Measurements from ENCODE around the gene STARD9. TPM values are rescaled to one million over a fixed set of nuclear protein-coding genes. Genes with fewer than 3 reads are reported as not detected.

The STARD9 gene
- total and polyA plus RNA-seq, 9 of the 15 experiments (the other 6 are each of a cell fraction or from before 2014, with no cell fraction given), result 0.45 to 6.0 (median 3.6) TPM

DNA sequence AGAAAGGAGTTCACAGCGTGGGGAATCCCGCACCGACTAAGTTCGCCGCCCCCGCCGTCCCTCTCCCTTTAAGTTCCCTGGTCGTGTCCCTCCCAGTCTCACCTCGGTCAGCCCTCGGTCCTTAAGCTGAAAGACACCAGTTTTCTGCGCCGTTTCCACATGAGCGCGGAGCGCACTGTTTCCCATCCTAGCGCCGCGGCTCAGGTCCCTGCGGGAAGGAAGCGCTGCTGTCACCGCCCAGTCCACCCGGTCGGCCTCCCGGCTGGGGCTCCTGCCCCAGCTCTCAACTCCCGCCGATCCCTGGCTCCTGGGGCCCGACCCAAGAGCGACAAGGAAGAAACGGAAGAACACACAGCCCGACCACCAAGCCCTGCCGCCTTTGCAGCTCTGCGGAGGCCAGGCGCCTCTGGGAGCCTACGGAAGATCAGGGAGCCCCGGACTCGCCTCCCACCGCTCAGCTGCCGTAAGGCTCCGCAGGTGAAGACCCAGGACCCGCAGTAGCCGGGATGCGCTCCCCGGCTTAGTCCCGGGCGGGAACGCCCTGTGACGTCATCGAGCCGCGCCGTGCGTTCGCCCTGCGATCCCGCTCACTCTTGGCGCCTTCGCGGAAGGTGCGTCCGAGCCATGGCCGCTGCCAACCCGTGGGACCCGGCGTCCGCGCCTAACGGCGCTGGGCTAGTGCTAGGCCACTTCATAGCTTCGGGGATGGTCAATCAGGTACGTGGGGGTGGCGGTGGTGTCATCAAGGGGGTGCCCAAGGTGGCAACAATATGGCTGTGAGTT, 27.0 kb upstream of the STARD9 start, which contains the start of the genes HAUS2 and LRRC57 (continued):
- no peak for TF ChIP-seq CHD1 (IDR thresholded peaks at IDR 0.05; ENCODE audit: low read length)
- no peak for TF ChIP-seq ASH1L (IDR thresholded peaks at IDR 0.05; ENCODE audit: borderline replicate concordance, low read depth, partially characterized antibody)
- TF ChIP-seq HNRNPUL1 (IDR thresholded peaks at IDR 0.05; ENCODE audit: low read length), result no peak
- TF ChIP-seq HIVEP1 (CRISPR knock-in tag; IDR thresholded peaks at IDR 0.05), result no peak
- TF ChIP-seq, protein P1, sequence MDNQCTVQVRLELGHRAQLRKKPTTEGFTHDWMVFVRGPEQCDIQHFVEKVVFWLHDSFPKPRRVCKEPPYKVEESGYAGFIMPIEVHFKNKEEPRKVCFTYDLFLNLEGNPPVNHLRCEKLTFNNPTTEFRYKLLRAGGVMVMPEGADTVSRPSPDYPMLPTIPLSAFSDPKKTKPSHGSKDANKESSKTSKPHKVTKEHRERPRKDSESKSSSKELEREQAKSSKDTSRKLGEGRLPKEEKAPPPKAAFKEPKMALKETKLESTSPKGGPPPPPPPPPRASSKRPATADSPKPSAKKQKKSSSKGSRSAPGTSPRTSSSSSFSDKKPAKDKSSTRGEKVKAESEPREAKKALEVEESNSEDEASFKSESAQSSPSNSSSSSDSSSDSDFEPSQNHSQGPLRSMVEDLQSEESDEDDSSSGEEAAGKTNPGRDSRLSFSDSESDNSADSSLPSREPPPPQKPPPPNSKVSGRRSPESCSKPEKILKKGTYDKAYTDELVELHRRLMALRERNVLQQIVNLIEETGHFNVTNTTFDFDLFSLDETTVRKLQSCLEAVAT (IDR thresholded peaks at IDR 0.05), result no peak
- peak; percentile 99 for TF ChIP-seq ATF7 (IDR thresholded peaks at IDR 0.05)
- peak; percentile 98 for TF ChIP-seq NBN (IDR thresholded peaks at IDR 0.05; ENCODE audit: low read depth)
- TF ChIP-seq, protein P2, sequence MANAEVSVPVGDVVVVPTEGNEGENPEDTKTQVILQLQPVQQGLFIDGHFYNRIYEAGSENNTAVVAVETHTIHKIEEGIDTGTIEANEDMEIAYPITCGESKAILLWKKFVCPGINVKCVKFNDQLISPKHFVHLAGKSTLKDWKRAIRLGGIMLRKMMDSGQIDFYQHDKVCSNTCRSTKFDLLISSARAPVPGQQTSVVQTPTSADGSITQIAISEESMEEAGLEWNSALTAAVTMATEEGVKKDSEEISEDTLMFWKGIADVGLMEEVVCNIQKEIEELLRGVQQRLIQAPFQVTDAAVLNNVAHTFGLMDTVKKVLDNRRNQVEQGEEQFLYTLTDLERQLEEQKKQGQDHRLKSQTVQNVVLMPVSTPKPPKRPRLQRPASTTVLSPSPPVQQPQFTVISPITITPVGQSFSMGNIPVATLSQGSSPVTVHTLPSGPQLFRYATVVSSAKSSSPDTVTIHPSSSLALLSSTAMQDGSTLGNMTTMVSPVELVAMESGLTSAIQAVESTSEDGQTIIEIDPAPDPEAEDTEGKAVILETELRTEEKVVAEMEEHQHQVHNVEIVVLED (CRISPR knock-in tag; IDR thresholded peaks at IDR 0.05), result peak; percentile 76
- TF ChIP-seq WHSC1 (IDR thresholded peaks at IDR 0.05; ENCODE audit: low read length), result no peak
- no peak for TF ChIP-seq SMAD3 (CRISPR knock-in tag; conservative IDR thresholded peaks at IDR 0.05)
- TF ChIP-seq MBD2 (IDR thresholded peaks at IDR 0.05; ENCODE audit: borderline replicate concordance, low read depth), result peak; percentile 34; the same call in 1 of the 2 replicates
- no peak for TF ChIP-seq NR2C2 (CRISPR knock-in tag; IDR thresholded peaks at IDR 0.05)
- TF ChIP-seq NR2C2 (tag; IDR thresholded peaks at IDR 0.05), result peak; percentile 49; the same call in 1 of the 2 replicates
- TF ChIP-seq, protein P3, sequence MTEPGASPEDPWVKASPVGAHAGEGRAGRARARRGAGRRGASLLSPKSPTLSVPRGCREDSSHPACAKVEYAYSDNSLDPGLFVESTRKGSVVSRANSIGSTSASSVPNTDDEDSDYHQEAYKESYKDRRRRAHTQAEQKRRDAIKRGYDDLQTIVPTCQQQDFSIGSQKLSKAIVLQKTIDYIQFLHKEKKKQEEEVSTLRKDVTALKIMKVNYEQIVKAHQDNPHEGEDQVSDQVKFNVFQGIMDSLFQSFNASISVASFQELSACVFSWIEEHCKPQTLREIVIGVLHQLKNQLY (CRISPR knock-in tag; conservative IDR thresholded peaks at IDR 0.05), result no peak
- peak; percentile 4 for TF ChIP-seq BRD9 (IDR thresholded peaks at IDR 0.05; ENCODE audit: low read depth, partially characterized antibody)
- no peak for TF ChIP-seq RAD21 (CRISPR knock-in tag; conservative IDR thresholded peaks at IDR 0.05 in 1 of 2, IDR thresholded peaks at IDR 0.05 in 1 of 2)
- TF ChIP-seq FOXJ3 (CRISPR knock-in tag; IDR thresholded peaks at IDR 0.05), result no peak
- peak; percentile 27; the same call in 1 of the 2 replicates for TF ChIP-seq DMBX1 (CRISPR knock-in tag; IDR thresholded peaks at IDR 0.05; ENCODE audit: borderline replicate concordance)
- no peak for TF ChIP-seq HDGF (IDR thresholded peaks at IDR 0.05)
- peak; percentile 94 for TF ChIP-seq ATF1 (CRISPR knock-in tag; IDR thresholded peaks at IDR 0.05)
- peak; percentile 99 for TF ChIP-seq ATF1 (tag; IDR thresholded peaks at IDR 0.05)
- no peak for TF ChIP-seq ZNF347 (CRISPR knock-in tag; IDR thresholded peaks at IDR 0.05; ENCODE audit: low read depth)
- no peak for TF ChIP-seq SREBF1 (IDR thresholded peaks at IDR 0.05; ENCODE audit: borderline replicate concordance, low read depth, low read length)
- no peak for TF ChIP-seq ZNF146 (CRISPR knock-in tag; IDR thresholded peaks at IDR 0.05; ENCODE audit: unreplicated experiment)
- TF ChIP-seq NFE2 (IDR thresholded peaks at IDR 0.05; ENCODE audit: low read depth), result no peak
- TF ChIP-seq RBM17 (IDR thresholded peaks at IDR 0.05; ENCODE audit: borderline replicate concordance, low read depth, low read length), result no peak
- no peak for TF ChIP-seq ZNF695 (CRISPR knock-in tag; IDR thresholded peaks at IDR 0.05)
- no peak for TF ChIP-seq ZNF436 (CRISPR knock-in tag; IDR thresholded peaks at IDR 0.05)
